Stimulated activated naive CD8-positive, alpha-beta T cell treated with anti-CD3 and anti-CD28 coated beads, Interleukin-15, amount 100 ng/mL, for 72 hours (primary cell): ENCODE results near the gene CYB561D1.

Experiments
- ATAC-seq: fragments of 150-1000 bp; cut with Tn5 transposase; 2 replicates; pipeline ENCODE4 v1.10.0; 2021; ENCODE audit warnings: mild to moderate bottlenecking, moderate library complexity
- DNase-seq, 2 donors: peaks; one replicate each; pipeline ENCODE4 v3.0.0; 2021 to 2022
- H3K27ac Mint-ChIP-seq, 2 donors: one replicate each; pipeline ENCODE4 v1.8.0; 2022; ENCODE audit warnings: mild to moderate bottlenecking in 2 of 2, mixed read lengths in 2 of 2, moderate library complexity in 2 of 2
- H3K27me3 Mint-ChIP-seq: one replicate; pipeline ENCODE4 v1.8.0; 2022; ENCODE audit warnings: mixed read lengths
- H3K4me1 Mint-ChIP-seq: one replicate; pipeline ENCODE4 v1.8.0; 2022; ENCODE audit warnings: mild to moderate bottlenecking, mixed read lengths
- H3K4me3 Mint-ChIP-seq, 2 donors: one replicate each; pipeline ENCODE4 v1.8.0; 2022; ENCODE audit warnings: mild to moderate bottlenecking in 2 of 2, mixed read lengths in 2 of 2, moderate library complexity in 1 of 2
- H3K9me3 Mint-ChIP-seq, 2 donors: one replicate each; pipeline ENCODE4 v1.8.0; 2022; ENCODE audit warnings: mixed read lengths in 2 of 2

CYB561D1 gene

GRCh38 chr1:109504974-109505373, 11.1 kb downstream of the CYB561D1 start:
- Mint-ChIP-seq H3K9me3 (no peaks in the 10 kb centered on the region), H3K27me3 (no peaks in the 10 kb centered on the region), H3K4me3 (no peak overlapping the region), H3K4me1 (peaks cover 95% of the 10 kb centered on the region), H3K27ac (peak overlapping the region in 1 of 2 donors; percentile 71)
- no peak for ATAC-seq
- DNase-seq = no peak

- Mint-ChIP-seq H3K9me3 (no peaks in the 10 kb centered on the region), H3K4me1 (peaks cover 85% of the 10 kb centered on the region), H3K4me3 (peak overlapping the region; percentile 89 to 97), H3K27ac (peak overlapping the region; percentile 47 to 51), H3K27me3 (no peaks in the 10 kb centered on the region)
- no peak for ATAC-seq
- DNase-seq = no peak
Measured at GRCh38 chr1:109508001-109508872, 14.3 kb downstream of the CYB561D1 start.

DNA sequence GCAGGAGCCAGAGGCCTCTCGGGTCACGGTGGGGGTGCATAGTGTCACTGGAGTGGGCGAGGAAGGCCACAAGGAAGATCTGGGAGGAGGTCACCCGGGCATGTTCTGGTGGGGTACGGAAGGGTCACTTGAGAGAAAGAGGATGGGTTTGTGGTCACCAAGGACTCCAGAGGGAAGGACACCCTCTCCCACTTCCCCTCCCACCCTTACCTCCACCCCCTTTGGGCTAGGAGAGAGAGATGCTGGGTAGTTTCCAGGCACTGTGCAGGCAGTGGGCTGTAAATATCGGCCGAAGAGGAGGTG, 14.9 kb downstream of the CYB561D1 start:
- ATAC-seq = peak; percentile 30
- Mint-ChIP-seq H3K27ac (peak overlapping the region; percentile 47 to 94), H3K27me3 (no peaks in the 10 kb centered on the region), H3K4me1 (peaks cover 80% of the 10 kb centered on the region), H3K9me3 (no peaks in the 10 kb centered on the region), H3K4me3 (peak overlapping the region; percentile 89 to 97)
- DNase-seq = no peak

DNA sequence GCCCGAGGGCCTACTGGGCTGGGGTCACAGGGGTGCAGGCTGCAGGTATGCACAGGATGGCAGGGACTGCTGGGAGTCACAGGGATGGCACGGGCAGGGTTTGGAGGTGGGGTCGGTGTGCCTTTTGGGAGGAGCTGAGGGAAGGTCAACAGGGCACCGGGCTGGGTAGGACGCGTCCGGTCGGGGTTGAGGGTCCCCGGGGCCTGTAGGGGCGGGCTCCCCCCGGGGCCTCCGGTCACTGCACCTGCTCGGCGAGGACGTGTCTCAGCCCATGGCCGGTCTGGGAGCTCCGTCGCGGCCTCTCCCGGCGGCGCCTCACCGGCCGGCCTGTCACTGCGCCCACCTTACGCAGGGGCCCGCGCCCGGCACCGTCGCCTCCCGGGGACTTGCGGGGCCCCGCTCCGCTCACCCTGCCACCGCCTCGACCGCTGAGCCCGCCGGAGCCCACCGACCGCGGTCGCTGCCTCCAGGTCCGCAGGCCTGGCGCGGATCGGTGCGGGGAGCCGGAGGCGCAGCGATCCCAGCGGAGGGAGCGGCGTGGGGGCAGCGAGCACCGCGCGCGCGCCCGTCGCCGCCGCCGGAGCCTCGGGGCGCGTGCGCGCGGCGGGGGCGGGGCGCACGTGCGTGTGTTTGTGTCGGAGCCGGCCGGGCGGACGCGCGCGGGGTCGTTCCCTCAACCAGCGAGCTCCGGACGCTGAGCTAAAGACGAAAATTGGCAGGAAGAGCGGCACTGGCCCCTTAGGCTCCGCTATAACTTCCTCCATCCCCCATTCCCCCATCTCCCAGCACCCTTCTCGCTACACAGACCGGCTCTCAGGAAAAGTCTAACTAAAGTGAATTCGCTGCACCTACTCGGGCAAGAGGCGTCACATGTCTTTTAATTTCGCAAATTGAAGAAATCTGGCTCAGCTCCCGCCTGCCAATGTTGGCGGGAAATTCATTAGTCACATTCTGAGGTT, 15.6 kb downstream of the CYB561D1 start, which contains the start of gene AMIGO1:
Gene AMIGO1, minus strand, starts transcription at position 552 of the 959 bp plus-strand sequence. CDS start 815 bp downstream, outside the sequence.
- Mint-ChIP-seq H3K9me3 (no peaks in the 10 kb centered on the region), H3K27ac (peak within 1 kb of the TSS; percentile 67 to 94), H3K4me3 (peak within 1 kb of the TSS; percentile 95 to 97), H3K27me3 (no peaks in the 10 kb centered on the region), H3K4me1 (peaks cover 74% of the 10 kb centered on the region)
- peak; percentile 56 to 70 for DNase-seq
- ATAC-seq = peak; percentile 74

GRCh38 chr1:109513110-109513710, 19.3 kb downstream of the CYB561D1 start:
- no peaks in the 10 kb centered on the region for H3K9me3 Mint-ChIP-seq
- H3K4me1 Mint-ChIP-seq = peaks cover 43% of the 10 kb centered on the region
- DNase-seq (no peak), ATAC-seq (no peak)
- no peaks in the 10 kb centered on the region for H3K27me3 Mint-ChIP-seq
- no peak overlapping the region for H3K27ac Mint-ChIP-seq
- no peak overlapping the region for H3K4me3 Mint-ChIP-seq

DNA sequence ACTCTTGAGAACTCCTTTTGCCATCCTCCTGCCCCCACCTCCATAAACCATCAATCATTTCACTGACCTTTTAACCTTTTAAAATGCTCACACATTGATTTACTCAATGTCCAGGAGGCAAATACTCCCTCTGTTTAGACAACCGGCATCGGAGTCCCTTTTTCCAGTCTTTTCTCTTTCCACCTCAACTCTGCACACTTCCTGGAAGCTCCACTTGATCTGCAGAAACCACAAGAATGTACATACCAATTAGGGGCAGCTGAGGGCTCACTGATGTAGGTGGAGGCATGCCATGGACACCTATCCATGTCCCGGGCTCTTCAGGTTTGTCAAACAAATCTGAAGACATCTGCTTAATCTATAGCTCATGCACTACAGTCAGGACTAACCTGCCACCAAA, 21.0 kb downstream of the CYB561D1 start:
- H3K4me1 Mint-ChIP-seq = peaks cover 31% of the 10 kb centered on the region
- no peaks in the 10 kb centered on the region for H3K27me3 Mint-ChIP-seq
- no peak overlapping the region for H3K4me3 Mint-ChIP-seq
- no peaks in the 10 kb centered on the region for H3K9me3 Mint-ChIP-seq
- peak overlapping the region in 1 of 2 donors; percentile 31 for H3K27ac Mint-ChIP-seq
- DNase-seq (no peak), ATAC-seq (no peak)

GRCh38 chr1:109516872-109517271, 23.0 kb downstream of the CYB561D1 start:
- ATAC-seq (no peak), DNase-seq (no peak)

DNA sequence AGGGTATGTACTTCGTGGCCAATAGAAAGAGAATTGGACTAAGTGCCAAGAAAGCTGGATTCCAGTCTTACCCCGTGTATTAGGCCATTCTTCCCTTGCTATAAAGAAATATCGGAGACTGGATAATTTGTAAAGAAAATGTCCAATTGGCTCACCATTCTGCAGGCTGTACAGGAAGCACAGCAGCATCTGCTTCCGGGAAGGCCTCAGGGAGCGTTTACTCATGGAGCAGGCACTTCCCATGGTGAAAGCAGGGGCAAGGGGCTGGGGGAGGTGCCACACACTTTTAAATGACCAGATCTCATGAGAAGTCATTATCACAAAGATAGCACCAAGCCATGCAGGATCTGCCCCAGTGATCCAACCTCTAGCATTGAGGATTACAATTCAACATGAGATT, 23.4 kb downstream of the CYB561D1 start:
- Mint-ChIP-seq H3K4me1 (peaks cover 7% of the 10 kb centered on the region), H3K9me3 (no peaks in the 10 kb centered on the region), H3K27ac (no peak overlapping the region), H3K27me3 (no peaks in the 10 kb centered on the region), H3K4me3 (no peak overlapping the region)
- ATAC-seq (no peak), DNase-seq (no peak)

More at GRCh38 chr1:109516872-109517271, 23.0 kb downstream of the CYB561D1 start:
- Mint-ChIP-seq H3K4me3 (no peak overlapping the region), H3K27me3 (no peaks in the 10 kb centered on the region), H3K4me1 (peaks cover 11% of the 10 kb centered on the region), H3K27ac (no peak overlapping the region), H3K9me3 (no peaks in the 10 kb centered on the region)

GRCh38 chr1:109521002-109521951, 27.4 kb downstream of the CYB561D1 start:
- Mint-ChIP-seq H3K27ac (peak overlapping the region in 1 of 2 donors; percentile 38), H3K4me1 (no peaks in the 10 kb centered on the region), H3K4me3 (no peak overlapping the region), H3K27me3 (no peaks in the 10 kb centered on the region), H3K9me3 (no peaks in the 10 kb centered on the region)
- no peak for ATAC-seq
- no peak for DNase-seq

DNA sequence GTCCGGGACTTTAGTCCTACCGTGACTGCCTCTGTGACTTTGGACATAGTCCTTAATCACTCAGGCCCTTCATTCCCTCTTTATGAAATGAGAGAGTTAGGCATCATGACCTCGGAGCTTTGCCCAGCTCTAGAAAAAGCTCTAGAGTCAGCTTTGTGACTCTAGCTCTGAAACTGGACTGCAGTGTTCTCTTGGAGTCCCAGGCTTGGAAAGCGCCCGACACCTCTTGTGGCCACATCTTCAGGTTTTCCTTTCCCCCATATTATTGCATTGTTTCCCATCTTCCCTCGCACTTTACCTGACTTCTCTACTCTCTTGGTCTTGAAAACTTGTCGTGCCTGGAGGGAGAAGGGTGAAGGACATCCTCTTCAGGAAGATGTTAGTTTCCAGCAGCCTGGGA, 28.1 kb downstream of the CYB561D1 start:
- Mint-ChIP-seq H3K27ac (no peak overlapping the region), H3K27me3 (no peaks in the 10 kb centered on the region), H3K4me1 (no peaks in the 10 kb centered on the region), H3K4me3 (no peak overlapping the region), H3K9me3 (no peaks in the 10 kb centered on the region)
- DNase-seq (no peak), ATAC-seq (no peak)

- no peak for DNase-seq
- ATAC-seq = no peak
- no peak overlapping the region for H3K27ac Mint-ChIP-seq
Measured at GRCh38 chr1:109523706-109524105, 29.8 kb downstream of the CYB561D1 start.

GRCh38 chr1:109527098-109527811, 33.4 kb downstream of the CYB561D1 start:
- ATAC-seq = no peak
- no peaks in the 10 kb centered on the region for H3K27me3 Mint-ChIP-seq
- no peak for DNase-seq
- H3K27ac Mint-ChIP-seq = no peak overlapping the region
- H3K4me3 Mint-ChIP-seq = no peak overlapping the region
- peaks cover 23% of the 10 kb centered on the region for H3K4me1 Mint-ChIP-seq
- no peaks in the 10 kb centered on the region for H3K9me3 Mint-ChIP-seq

More at GRCh38 chr1:109523706-109524105, 29.8 kb downstream of the CYB561D1 start:
- no peak overlapping the region for H3K4me3 Mint-ChIP-seq
- H3K27me3 Mint-ChIP-seq = no peaks in the 10 kb centered on the region
- no peaks in the 10 kb centered on the region for H3K4me1 Mint-ChIP-seq
- no peaks in the 10 kb centered on the region for H3K9me3 Mint-ChIP-seq

DNA sequence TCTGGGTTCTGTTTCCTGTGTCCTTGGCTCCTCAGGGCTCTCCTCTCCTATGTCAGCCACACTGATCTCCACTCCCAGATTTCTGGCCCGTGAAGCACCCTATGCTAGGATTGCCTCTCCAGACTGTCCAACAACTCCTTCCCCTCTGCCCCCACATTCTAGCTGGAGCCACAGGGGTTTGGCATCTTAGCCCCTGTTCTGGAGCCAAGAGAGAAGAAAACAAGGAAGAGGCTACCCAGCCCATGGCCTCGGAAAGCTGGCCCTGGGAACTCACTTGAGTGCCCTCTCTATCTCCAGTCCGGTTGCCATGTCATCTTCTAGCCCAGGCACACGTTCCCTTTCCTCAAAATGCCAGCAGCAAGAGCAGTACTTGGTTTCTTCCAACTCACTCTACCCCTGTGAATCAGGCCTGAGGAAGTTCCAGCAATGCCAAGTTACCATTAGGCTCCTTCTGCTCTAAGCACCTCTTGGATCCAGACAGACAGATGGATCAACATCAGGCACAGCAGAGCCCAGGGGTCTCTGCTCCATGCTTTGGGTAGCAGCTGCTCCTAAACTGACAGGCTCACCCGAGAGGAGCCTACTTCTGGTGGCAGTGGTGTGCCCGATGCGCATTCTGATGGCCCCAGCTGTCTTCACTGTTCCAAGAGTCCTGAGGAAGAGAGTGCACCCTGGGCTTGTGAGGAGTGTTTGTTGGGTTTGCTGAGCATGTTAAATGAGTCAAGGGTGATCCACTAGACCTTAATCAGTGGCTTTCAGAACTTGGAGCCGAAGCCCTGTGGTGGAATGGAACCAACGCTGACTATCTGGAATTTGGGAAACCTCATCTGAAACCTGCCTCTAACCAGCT, 34.2 kb downstream of the CYB561D1 start:
- Mint-ChIP-seq H3K27ac (peak overlapping the region in 1 of 2 donors; percentile 49), H3K27me3 (no peaks in the 10 kb centered on the region), H3K4me1 (peaks cover 30% of the 10 kb centered on the region), H3K4me3 (no peak overlapping the region), H3K9me3 (no peaks in the 10 kb centered on the region)
- DNase-seq (no peak), ATAC-seq (no peak)
